DOHH2 (cell line): ENCODE data around the gene KIRREL2.

ENCODE experiments used
- H3F3A ChIP-seq: fragments of 200-600 bp; sonication (generic), shearing (Covaris generic); 2 replicates; pipeline ENCODE4 v1.6.0; 2016; ENCODE audit warnings: antibody characterized with exemption, mild to moderate bottlenecking; ENCODE audit not compliant: control insufficient read depth, insufficient read depth
- H3K27ac ChIP-seq: fragments of 200-600 bp; sonication (generic); 2 replicates; pipeline ENCODE4 v1.5.1; 2014; ENCODE audit warnings: low read depth, mild to moderate bottlenecking, low read length, moderate library complexity
- H3K27me3 ChIP-seq: fragments of 200-600 bp; sonication (generic); 2 replicates; pipeline ENCODE4 v1.6.1; 2014; ENCODE audit warnings: mild to moderate bottlenecking, low read length, mixed read lengths; ENCODE audit not compliant: control insufficient read depth
- H3K36me3 ChIP-seq: fragments of 200-600 bp; sonication (generic); 2 replicates; pipeline ENCODE4 v1.6.1; 2014; ENCODE audit warnings: mild to moderate bottlenecking, low read length, moderate library complexity, mixed read lengths; ENCODE audit not compliant: control insufficient read depth
- H3K4me1 ChIP-seq: fragments of 200-600 bp; sonication (generic); 2 replicates; pipeline ENCODE4 v1.6.1; 2014; ENCODE audit warnings: mild to moderate bottlenecking, low read length, mixed read lengths; ENCODE audit not compliant: control insufficient read depth
- H3K4me2 ChIP-seq: fragments of 200-600 bp; sonication (generic); 2 replicates; pipeline ENCODE4 v1.6.0; 2014; ENCODE audit warnings: mild to moderate bottlenecking, low read length, moderate library complexity
- H3K4me3 ChIP-seq: fragments of 200-600 bp; sonication (generic); 2 replicates; pipeline ENCODE4 v1.5.1; 2014; ENCODE audit warnings: mild to moderate bottlenecking, low read length, mixed read lengths
- H3K79me2 ChIP-seq: fragments of 200-600 bp; sonication (generic); 2 replicates; pipeline ENCODE4 v1.6.1; 2014; ENCODE audit warnings: mild to moderate bottlenecking, low read length, mixed read lengths; ENCODE audit not compliant: control insufficient read depth
- H3K9me2 ChIP-seq: fragments of 200-600 bp; sonication (generic); replicated peaks from 2 replicates; pipeline ENCODE4 v1.6.1; 2014; ENCODE audit warnings: mild to moderate bottlenecking, low read length, mixed read lengths; ENCODE audit not compliant: control insufficient read depth
- H3K9me3 ChIP-seq: fragments of 200-600 bp; sonication (generic); 2 replicates; pipeline ENCODE4 v1.6.1; 2014; ENCODE audit warnings: antibody characterized with exemption, low read length, mixed read lengths; ENCODE audit not compliant: control insufficient read depth, insufficient read depth
- H4K20me1 ChIP-seq: fragments of 200-600 bp; sonication (generic); 2 replicates; pipeline ENCODE4 v1.6.0; 2014; ENCODE audit warnings: low read depth, mild to moderate bottlenecking, antibody characterized with exemption, low read length, moderate library complexity; ENCODE audit not compliant: control insufficient read depth, insufficient read depth
- EZH2phosphoT487 ChIP-seq: fragments of 200-600 bp; sonication (generic); IDR thresholded peaks from 2 replicates; pipeline ENCODE4 v1.6.1; 2017; ENCODE audit warnings: borderline replicate concordance, mild to moderate bottlenecking, antibody characterized with exemption, low read length, moderate library complexity, mixed read lengths
- TF ChIP-seq, protein P1 (sequence below): fragments of 200-600 bp; sonication (generic); IDR thresholded peaks from one replicate; pipeline ENCODE4 v1.5.1; 2014; ENCODE audit warnings: antibody characterized with exemption, mild to moderate bottlenecking, low read depth, low read length; ENCODE audit not compliant: poor library complexity, severe bottlenecking

The KIRREL2 gene

DNA sequence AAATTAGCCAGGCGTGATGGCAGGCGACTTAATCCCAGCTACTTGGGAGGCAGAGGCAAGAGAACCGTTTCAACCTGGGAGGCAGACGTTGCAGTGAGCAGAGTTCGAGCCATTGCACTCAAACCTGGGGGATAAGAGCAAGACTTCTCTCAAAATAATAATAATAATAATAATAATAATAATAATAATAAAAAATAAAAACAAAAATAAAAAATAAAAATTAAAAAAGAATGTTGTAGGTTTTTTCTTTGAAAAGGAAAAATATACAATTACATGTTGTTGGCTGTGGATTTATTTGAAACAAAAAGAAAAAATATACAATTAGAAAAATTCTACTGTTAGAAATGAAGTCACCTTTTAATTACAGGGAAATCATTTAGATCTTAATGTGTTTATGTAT lies 32.6 kb upstream of the KIRREL2 start:
- H3K36me3 ChIP-seq = no peaks in the 10 kb centered on the region
- H3K4me2 ChIP-seq = no peak overlapping the region
- H3K27ac ChIP-seq = no peak overlapping the region
- H3K4me1 ChIP-seq = peaks cover 4% of the 10 kb centered on the region
- no peaks in the 10 kb centered on the region for H3K9me3 ChIP-seq
- no peaks in the 10 kb centered on the region for H4K20me1 ChIP-seq
- no peak for TF ChIP-seq EZH2phosphoT487
- TF ChIP-seq, protein P1, sequence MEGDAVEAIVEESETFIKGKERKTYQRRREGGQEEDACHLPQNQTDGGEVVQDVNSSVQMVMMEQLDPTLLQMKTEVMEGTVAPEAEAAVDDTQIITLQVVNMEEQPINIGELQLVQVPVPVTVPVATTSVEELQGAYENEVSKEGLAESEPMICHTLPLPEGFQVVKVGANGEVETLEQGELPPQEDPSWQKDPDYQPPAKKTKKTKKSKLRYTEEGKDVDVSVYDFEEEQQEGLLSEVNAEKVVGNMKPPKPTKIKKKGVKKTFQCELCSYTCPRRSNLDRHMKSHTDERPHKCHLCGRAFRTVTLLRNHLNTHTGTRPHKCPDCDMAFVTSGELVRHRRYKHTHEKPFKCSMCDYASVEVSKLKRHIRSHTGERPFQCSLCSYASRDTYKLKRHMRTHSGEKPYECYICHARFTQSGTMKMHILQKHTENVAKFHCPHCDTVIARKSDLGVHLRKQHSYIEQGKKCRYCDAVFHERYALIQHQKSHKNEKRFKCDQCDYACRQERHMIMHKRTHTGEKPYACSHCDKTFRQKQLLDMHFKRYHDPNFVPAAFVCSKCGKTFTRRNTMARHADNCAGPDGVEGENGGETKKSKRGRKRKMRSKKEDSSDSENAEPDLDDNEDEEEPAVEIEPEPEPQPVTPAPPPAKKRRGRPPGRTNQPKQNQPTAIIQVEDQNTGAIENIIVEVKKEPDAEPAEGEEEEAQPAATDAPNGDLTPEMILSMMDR = no peak
- no peak overlapping the region for H3K4me3 ChIP-seq
- peaks cover 3% of the 10 kb centered on the region; the same call in 1 of the 2 replicates for H3F3A ChIP-seq
- no peaks in the 10 kb centered on the region for H3K79me2 ChIP-seq
- H3K27me3 ChIP-seq = peaks cover 4% of the 10 kb centered on the region; the same call in 1 of the 2 replicates
- no peaks in the 10 kb centered on the region for H3K9me2 ChIP-seq

DNA sequence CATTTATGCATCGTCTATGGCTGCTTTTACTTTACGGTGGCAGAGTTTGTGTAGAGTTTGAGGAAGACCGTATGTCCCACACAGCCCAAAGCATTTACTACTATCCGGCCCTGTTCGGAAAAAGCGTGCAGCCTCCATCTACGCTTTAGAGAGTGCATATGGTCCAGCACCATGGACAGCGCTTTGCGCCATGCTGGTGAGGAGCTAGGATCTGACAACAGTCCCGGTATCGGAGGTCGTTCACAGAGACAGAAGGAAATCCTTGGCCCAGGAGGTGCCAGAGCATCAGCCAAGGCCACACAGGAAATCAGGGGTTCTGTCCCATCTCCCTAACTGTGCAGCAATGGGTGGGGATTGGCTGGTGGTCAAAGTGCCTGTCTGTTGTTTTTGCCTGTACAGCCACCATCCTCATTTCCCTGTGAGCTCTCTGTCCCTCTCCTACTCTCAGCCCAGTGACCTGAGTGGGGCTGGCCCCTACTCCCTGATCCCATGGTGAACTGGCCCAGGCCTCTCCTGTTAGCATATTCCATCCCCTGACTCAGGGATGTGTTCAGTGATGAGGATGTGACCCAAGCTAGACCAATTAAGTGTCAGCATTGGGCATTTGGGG lies 27.9 kb upstream of the KIRREL2 start:
- no peak overlapping the region for H3K4me2 ChIP-seq
- H3K79me2 ChIP-seq = no peaks in the 10 kb centered on the region
- TF ChIP-seq EZH2phosphoT487 = no peak
- TF ChIP-seq, protein P1 = no peak
- H3K27me3 ChIP-seq = no peaks in the 10 kb centered on the region
- no peaks in the 10 kb centered on the region for H3K36me3 ChIP-seq
- H3K9me2 ChIP-seq = no peaks in the 10 kb centered on the region
- no peaks in the 10 kb centered on the region for H4K20me1 ChIP-seq
- H3F3A ChIP-seq = no peaks in the 10 kb centered on the region; the same call in 1 of the 2 replicates
- no peak overlapping the region for H3K4me3 ChIP-seq
- H3K9me3 ChIP-seq = no peaks in the 10 kb centered on the region
- H3K4me1 ChIP-seq = no peaks in the 10 kb centered on the region
- H3K27ac ChIP-seq = no peak overlapping the region

DNA sequence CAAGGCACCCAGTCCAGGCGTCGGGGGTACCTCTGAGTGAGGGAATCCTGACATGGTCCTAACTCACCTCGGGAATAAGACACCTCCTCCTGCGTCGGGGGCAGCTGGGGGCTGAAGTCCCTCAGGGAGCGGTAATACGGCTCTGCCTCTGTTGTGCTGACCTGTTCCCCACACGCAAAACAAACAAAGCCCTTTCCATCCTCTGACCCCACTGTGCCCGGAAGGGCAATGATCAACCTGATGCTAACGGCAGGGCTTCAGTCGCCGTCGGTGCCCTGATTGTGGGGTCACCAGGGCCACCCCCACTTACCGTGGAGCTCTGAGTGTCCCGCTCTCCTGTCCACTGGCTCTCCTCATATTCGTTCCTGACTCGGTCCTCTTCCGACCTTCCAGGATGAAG lies 25.7 kb upstream of the KIRREL2 start:
- TF ChIP-seq, protein P1 = no peak
- TF ChIP-seq EZH2phosphoT487 = no peak
- Histone ChIP-seq H3K79me2 (no peaks in the 10 kb centered on the region), H3K4me1 (no peaks in the 10 kb centered on the region), H3K27ac (no peak overlapping the region), H4K20me1 (no peaks in the 10 kb centered on the region), H3K9me2 (no peaks in the 10 kb centered on the region), H3K36me3 (no peaks in the 10 kb centered on the region), H3K4me2 (no peak overlapping the region), H3K9me3 (no peaks in the 10 kb centered on the region), H3K27me3 (no peaks in the 10 kb centered on the region), H3K4me3 (no peak overlapping the region), H3F3A (no peaks in the 10 kb centered on the region)
